Activated CD8-positive, alpha-beta memory T cell treated with anti-CD3 and anti-CD28 coated beads, Interleukin-2, amount 50 U/mL, for 24 hours (primary cell): ENCODE data around the gene LIN28B.
"Not testable (repeated sequence)": the region's sequence is repeated elsewhere in the genome, so short reads cannot be mapped to it uniquely, and the experiment has no call there.

ENCODE experiments used
- DNase-seq: peaks from one replicate; pipeline ENCODE4 v3.0.0-alpha.2; 2020; ENCODE audit errors: extremely low read depth

LIN28B gene

GRCh38 chr6:104956731-104957294 is at the start of gene LIN28B:
Gene LIN28B, plus strand, starts transcription at chr6:104957107. Its CDS starts 144 bp downstream, at chr6:104957251.
- DNase-seq = no peak

GRCh38 chr6:104908031-104908887 is 48.6 kb upstream of the LIN28B start:
- DNase-seq = no peak

- no peak for DNase-seq
These were observed 47.9 kb upstream of the LIN28B start for GRCh38 chr6:104908888-104909525.

GRCh38 chr6:104921896-104922295 is 35.0 kb upstream of the LIN28B start:
- no peak for DNase-seq

- no peak for DNase-seq
These were observed 28.8 kb upstream of the LIN28B start for GRCh38 chr6:104928141-104928540.

GRCh38 chr6:104929353-104929752 is 27.6 kb upstream of the LIN28B start:
- no peak for DNase-seq

GRCh38 chr6:104930939-104931338 is 26.0 kb upstream of the LIN28B start:
- no peak for DNase-seq

GRCh38 chr6:104936766-104937535 is 20.0 kb upstream of the LIN28B start:
- DNase-seq = no peak

GRCh38 chr6:104940238-104940892 is 16.5 kb upstream of the LIN28B start:
- DNase-seq = no peak

GRCh38 chr6:104940893-104941728 is 15.8 kb upstream of the LIN28B start:
- DNase-seq = no peak

GRCh38 chr6:104941729-104942091 is 15.2 kb upstream of the LIN28B start:
- DNase-seq = no peak

GRCh38 chr6:104943781-104944180 is 13.1 kb upstream of the LIN28B start:
- no peak for DNase-seq

- DNase-seq = no peak
These were observed 7.7 kb upstream of the LIN28B start for GRCh38 chr6:104949206-104949605.

GRCh38 chr6:104951677-104952076 is 5.2 kb upstream of the LIN28B start:
- DNase-seq = no peak

- no peak for DNase-seq
These were observed 4.0 kb upstream of the LIN28B start for GRCh38 chr6:104952911-104953399.

- DNase-seq = not testable (repeated sequence)
These were observed 3.3 kb upstream of the LIN28B start for GRCh38 chr6:104953400-104954189.

- no peak for DNase-seq
These were observed 2.6 kb upstream of the LIN28B start for GRCh38 chr6:104954190-104954797.

- no peak for DNase-seq
These were observed 1.4 kb upstream of the LIN28B start for GRCh38 chr6:104955491-104955890.
